T-helper 22 cell (primary cell): ENCODE data around the gene MAML3.
"Not testable (repeated sequence)": the region's sequence is repeated elsewhere in the genome, so short reads cannot be mapped to it uniquely, and the experiment has no call there.

Experiments
- DNase-seq: peaks from one replicate; pipeline ENCODE4 v3.0.0-alpha.2; 2020; ENCODE audit warnings: low read depth

The MAML3 gene

GRCh38 chr4:139961344-139961946, 192.5 kb downstream of the MAML3 start:
- DNase-seq, result no peak

GRCh38 chr4:139959396-139959795, 194.6 kb downstream of the MAML3 start:
- no peak for DNase-seq

GRCh38 chr4:139958739-139959098, 195.3 kb downstream of the MAML3 start:
- no peak for DNase-seq

GRCh38 chr4:139957986-139958738, 195.8 kb downstream of the MAML3 start:
- DNase-seq, result no peak

- no peak for DNase-seq
Measured at GRCh38 chr4:139957065-139957464, 196.9 kb downstream of the MAML3 start.

GRCh38 chr4:139956507-139957017, 197.4 kb downstream of the MAML3 start:
- no peak for DNase-seq

- no peak for DNase-seq
Measured at GRCh38 chr4:139955600-139955999, 198.4 kb downstream of the MAML3 start.

GRCh38 chr4:139954512-139954911, 199.5 kb downstream of the MAML3 start:
- DNase-seq, result no peak

GRCh38 chr4:139951021-139951420, 203.0 kb downstream of the MAML3 start:
- no peak for DNase-seq

- DNase-seq, result no peak
Measured at GRCh38 chr4:139950568-139950967, 203.4 kb downstream of the MAML3 start.

- DNase-seq, result not testable (repeated sequence)
Measured at GRCh38 chr4:139944916-139945315, 209.1 kb downstream of the MAML3 start.

- DNase-seq, result no peak
Measured at GRCh38 chr4:139943277-139943676, 210.7 kb downstream of the MAML3 start.

GRCh38 chr4:139942241-139942640, 211.7 kb downstream of the MAML3 start:
- no peak for DNase-seq

- DNase-seq, result no peak
Measured at GRCh38 chr4:139940600-139940999, 213.4 kb downstream of the MAML3 start.

GRCh38 chr4:139938414-139938813, 215.6 kb downstream of the MAML3 start:
- DNase-seq, result no peak

- DNase-seq, result no peak
Measured at GRCh38 chr4:139935911-139936310, 218.1 kb downstream of the MAML3 start.

GRCh38 chr4:139934708-139935195, 219.2 kb downstream of the MAML3 start:
- DNase-seq, result no peak

GRCh38 chr4:139934057-139934707, 219.8 kb downstream of the MAML3 start:
- DNase-seq, result no peak

GRCh38 chr4:139933541-139933940, 220.4 kb downstream of the MAML3 start:
- DNase-seq, result no peak

- DNase-seq, result no peak
Measured at GRCh38 chr4:139933104-139933503, 220.9 kb downstream of the MAML3 start.

GRCh38 chr4:139924782-139925181, 229.2 kb downstream of the MAML3 start:
- no peak for DNase-seq

- no peak for DNase-seq
Measured at GRCh38 chr4:139922406-139923024, 231.5 kb downstream of the MAML3 start.
